ENCODE measurements around the gene MICALL1.

Gene MICALL1

DNA sequence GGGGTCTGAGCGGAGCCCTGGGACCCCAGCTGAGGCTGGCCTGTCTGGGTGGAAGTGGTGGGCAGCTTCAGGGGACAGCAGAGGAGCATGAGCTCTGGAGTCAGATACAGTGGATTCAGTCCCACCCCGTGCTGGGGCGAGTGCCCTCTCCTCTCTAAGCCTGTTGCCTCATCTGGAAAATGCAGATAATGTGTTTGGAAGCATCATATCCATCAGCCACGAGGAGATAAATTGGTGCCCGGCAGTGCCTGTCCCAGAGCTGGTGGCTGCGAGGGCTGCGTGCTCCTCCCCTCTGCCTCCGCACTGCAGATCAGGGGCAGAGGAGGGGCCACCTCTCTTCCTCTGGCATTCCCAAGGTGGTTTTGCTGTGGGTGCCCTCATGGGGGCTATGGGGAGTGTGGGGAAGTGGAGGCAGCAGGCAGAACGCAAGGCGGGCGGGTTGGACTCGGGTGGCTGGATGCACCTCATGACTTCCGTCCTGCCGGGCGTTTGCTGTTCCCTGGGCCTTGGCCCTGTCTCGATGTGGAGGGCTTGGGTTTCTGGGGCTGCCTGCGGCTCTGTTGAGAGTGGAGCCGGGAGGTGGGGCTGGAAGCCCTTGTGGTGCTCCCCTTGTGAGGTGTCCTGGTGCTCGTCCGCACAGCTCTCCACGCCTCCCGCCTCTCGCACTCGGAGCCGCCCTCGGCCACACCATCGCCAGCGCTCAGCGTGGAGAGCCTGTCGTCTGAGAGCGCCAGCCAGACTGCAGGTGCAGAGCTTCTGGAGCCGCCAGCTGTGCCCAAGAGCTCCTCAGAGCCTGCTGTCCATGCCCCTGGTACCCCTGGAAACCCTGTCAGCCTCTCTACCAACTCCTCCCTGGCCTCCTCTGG lies 20.9 kb downstream of the MICALL1 start:
- H3K27me3 ChIP-seq (ENCODE audit: insufficient read depth, low read length): no peaks in the 10 kb centered on the region
- H2AFZ ChIP-seq (ENCODE audit: low read depth, low read length): no peak overlapping the region
- H3K36me3 ChIP-seq (ENCODE audit: insufficient read depth, low read length): peaks cover 51% of the 10 kb centered on the region
- no peaks in the 10 kb centered on the region for H3K4me1 ChIP-seq (ENCODE audit: insufficient read depth, low read length)
- no peaks in the 10 kb centered on the region for H3K9me3 ChIP-seq (ENCODE audit: low read length)
- no peak overlapping the region for H3K4me3 ChIP-seq (ENCODE audit: low read length)

GRCh38 chr22:37927637-37927936 lies 21.5 kb downstream of the MICALL1 start:
- Histone ChIP-seq H2AFZ (ENCODE audit: low read depth, low read length) (no peak overlapping the region), H3K27me3 (ENCODE audit: insufficient read depth, low read length) (no peaks in the 10 kb centered on the region), H3K4me1 (ENCODE audit: insufficient read depth, low read length) (no peaks in the 10 kb centered on the region), H3K36me3 (ENCODE audit: insufficient read depth, low read length) (peaks cover 57% of the 10 kb centered on the region), H3K9me3 (ENCODE audit: low read length) (no peaks in the 10 kb centered on the region), H3K4me3 (ENCODE audit: low read length) (no peak overlapping the region)

DNA sequence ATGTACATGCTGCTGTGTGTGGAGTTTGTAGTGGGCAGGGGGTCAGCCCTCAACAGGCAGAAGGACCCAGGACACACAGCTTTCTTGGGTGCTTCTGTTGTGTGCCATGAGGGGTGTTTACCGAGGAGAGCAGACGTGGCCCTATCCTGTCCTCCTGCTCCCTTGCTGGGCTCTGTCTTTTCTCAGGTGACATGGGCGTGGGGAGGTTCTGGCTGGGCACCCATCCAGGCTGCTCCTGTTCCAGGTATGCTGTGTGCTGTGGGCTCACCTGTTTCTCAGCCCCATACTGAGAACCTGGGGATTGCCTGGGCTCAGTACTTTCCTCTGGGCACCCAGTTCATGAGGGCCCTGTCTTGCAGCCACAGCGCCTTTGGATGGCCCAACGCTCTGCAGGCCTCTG lies 23.3 kb downstream of the MICALL1 start:
- Histone ChIP-seq H3K4me3 (ENCODE audit: low read length) (no peak overlapping the region), H3K36me3 (ENCODE audit: insufficient read depth, low read length) (peaks cover 50% of the 10 kb centered on the region), H3K4me1 (ENCODE audit: insufficient read depth, low read length) (peaks cover 5% of the 10 kb centered on the region), H2AFZ (ENCODE audit: low read depth, low read length) (no peak overlapping the region), H3K27me3 (ENCODE audit: insufficient read depth, low read length) (no peaks in the 10 kb centered on the region), H3K9me3 (ENCODE audit: low read length) (no peaks in the 10 kb centered on the region)

DNA sequence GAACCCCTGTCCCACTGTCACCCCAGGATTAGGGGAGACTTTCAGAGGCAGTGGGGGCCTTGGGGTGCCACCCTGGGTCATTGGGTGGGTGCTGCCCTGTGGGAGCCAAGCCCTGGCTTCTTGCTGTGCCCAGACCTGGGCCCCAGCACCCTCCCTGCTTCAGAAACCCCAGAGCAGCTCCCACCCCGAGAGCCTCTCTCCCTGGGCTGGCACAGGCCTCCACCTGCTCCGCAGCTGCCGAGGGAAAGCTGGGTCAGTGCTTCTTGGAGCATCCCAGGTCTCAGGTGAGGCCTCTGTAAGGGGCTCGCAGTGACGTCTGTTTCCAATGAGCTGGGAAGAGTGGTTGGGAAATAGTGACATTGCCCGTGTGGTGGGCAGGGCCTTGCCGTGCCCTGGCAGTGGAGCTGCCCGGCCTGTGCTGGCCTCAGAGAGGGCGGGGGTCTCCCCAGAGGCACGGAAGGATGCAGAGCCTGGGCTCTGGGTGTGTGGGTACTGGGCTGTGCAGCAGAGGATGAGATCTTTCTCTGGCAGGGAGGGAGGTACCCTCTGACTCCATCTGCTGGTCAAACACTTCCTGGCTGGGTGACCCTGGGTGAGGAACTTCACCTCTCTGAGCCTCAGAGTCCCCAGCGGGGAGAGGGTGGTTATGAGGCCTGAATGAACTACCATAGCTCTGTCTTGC lies 24.3 kb downstream of the MICALL1 start:
- H3K4me1 ChIP-seq (ENCODE audit: insufficient read depth, low read length): peaks cover 5% of the 10 kb centered on the region
- H3K36me3 ChIP-seq (ENCODE audit: insufficient read depth, low read length): peaks cover 44% of the 10 kb centered on the region

GRCh38 chr22:37930952-37931440 lies 24.9 kb downstream of the MICALL1 start:
- peaks cover 39% of the 10 kb centered on the region for H3K36me3 ChIP-seq (ENCODE audit: insufficient read depth, low read length)
- H2AFZ ChIP-seq (ENCODE audit: low read depth, low read length): no peak overlapping the region
- no peaks in the 10 kb centered on the region for H3K27me3 ChIP-seq (ENCODE audit: insufficient read depth, low read length)
- peaks cover 5% of the 10 kb centered on the region for H3K4me1 ChIP-seq (ENCODE audit: insufficient read depth, low read length)
- H3K4me3 ChIP-seq (ENCODE audit: low read length): no peak overlapping the region
- no peaks in the 10 kb centered on the region for H3K9me3 ChIP-seq (ENCODE audit: low read length)

More for the DNA sequence above, 24.3 kb downstream of the MICALL1 start:
- no peak overlapping the region for H2AFZ ChIP-seq (ENCODE audit: low read depth, low read length)
- no peaks in the 10 kb centered on the region for H3K27me3 ChIP-seq (ENCODE audit: insufficient read depth, low read length)
- H3K4me3 ChIP-seq (ENCODE audit: low read length): no peak overlapping the region
- H3K9me3 ChIP-seq (ENCODE audit: low read length): no peaks in the 10 kb centered on the region

DNA sequence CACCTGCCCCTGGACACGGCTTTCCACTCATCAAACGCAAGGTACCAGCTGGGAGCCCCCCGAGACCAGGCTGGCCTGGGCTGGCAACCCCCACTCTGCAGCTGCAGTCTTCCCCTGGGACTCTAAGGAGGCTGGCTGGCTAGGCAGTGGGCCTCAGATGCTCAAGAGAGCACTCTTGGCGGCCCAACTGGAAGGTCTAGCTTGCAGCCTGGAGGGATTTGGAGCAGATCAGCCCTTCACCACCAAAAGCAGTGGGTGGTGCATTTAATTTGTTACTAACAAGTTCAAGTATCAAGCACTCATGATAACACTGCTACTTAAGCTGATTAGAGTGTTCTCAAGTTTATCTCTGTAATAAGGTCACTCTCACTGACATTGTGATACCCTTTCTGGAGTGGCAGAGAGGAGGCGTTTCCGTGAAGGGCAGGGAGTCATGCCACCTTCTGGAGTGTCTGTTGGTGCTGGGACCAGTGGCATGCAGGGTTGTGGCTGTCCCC lies 25.8 kb downstream of the MICALL1 start:
- H3K9me3 ChIP-seq (ENCODE audit: low read length): no peaks in the 10 kb centered on the region
- no peak overlapping the region for H2AFZ ChIP-seq (ENCODE audit: low read depth, low read length)
- H3K36me3 ChIP-seq (ENCODE audit: insufficient read depth, low read length): peaks cover 31% of the 10 kb centered on the region
- H3K4me3 ChIP-seq (ENCODE audit: low read length): no peak overlapping the region
- no peaks in the 10 kb centered on the region for H3K27me3 ChIP-seq (ENCODE audit: insufficient read depth, low read length)
- peaks cover 5% of the 10 kb centered on the region for H3K4me1 ChIP-seq (ENCODE audit: insufficient read depth, low read length)

GRCh38 chr22:37932401-37932800 lies 26.3 kb downstream of the MICALL1 start:
- H2AFZ ChIP-seq (ENCODE audit: low read depth, low read length): no peak overlapping the region
- H3K4me3 ChIP-seq (ENCODE audit: low read length): no peak overlapping the region
- peaks cover 27% of the 10 kb centered on the region for H3K36me3 ChIP-seq (ENCODE audit: insufficient read depth, low read length)
- H3K9me3 ChIP-seq (ENCODE audit: low read length): no peaks in the 10 kb centered on the region
- no peaks in the 10 kb centered on the region for H3K27me3 ChIP-seq (ENCODE audit: insufficient read depth, low read length)
- H3K4me1 ChIP-seq (ENCODE audit: insufficient read depth, low read length): peaks cover 5% of the 10 kb centered on the region

GRCh38 chr22:37932821-37933578 lies 26.9 kb downstream of the MICALL1 start:
- Histone ChIP-seq H3K36me3 (ENCODE audit: insufficient read depth, low read length) (peaks cover 29% of the 10 kb centered on the region), H3K9me3 (ENCODE audit: low read length) (no peaks in the 10 kb centered on the region), H3K4me1 (ENCODE audit: insufficient read depth, low read length) (peaks cover 5% of the 10 kb centered on the region), H3K27me3 (ENCODE audit: insufficient read depth, low read length) (no peaks in the 10 kb centered on the region), H2AFZ (ENCODE audit: low read depth, low read length) (no peak overlapping the region), H3K4me3 (ENCODE audit: low read length) (no peak overlapping the region)

DNA sequence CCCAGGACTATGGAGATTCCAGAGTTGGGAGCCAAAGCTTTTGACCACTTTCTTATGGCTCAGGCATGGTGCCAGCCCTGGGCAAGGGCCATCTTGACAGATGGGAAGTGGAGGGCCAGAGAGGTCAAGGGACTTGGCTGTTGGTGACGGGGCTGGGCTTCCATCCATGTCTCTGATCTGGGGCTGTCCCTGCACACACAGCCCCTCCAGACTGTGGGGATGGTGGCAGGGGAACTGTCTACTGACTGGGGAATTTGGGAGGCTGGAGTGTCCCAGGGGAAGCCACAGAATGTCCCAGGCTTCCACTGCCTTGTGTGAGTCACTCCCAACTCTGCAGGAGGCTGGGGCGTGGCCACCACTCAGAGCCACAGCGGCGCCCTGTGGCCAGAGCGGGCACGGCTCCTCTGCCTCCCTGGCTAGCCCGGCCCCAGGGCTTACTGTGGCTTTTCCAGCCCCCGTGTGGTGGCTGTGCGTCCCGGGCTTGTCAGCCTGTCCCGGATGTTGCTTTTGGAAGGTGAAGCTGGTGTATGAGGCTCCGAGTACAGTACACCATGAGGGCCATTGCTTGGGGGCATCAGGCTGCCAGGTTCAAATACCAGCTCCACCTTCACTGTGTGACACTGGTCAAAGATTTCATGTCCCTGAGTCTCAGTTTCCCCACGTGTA lies 27.7 kb downstream of the MICALL1 start:
- Histone ChIP-seq H3K4me3 (ENCODE audit: low read length) (no peak overlapping the region), H3K4me1 (ENCODE audit: insufficient read depth, low read length) (peaks cover 5% of the 10 kb centered on the region), H3K27me3 (ENCODE audit: insufficient read depth, low read length) (no peaks in the 10 kb centered on the region), H3K9me3 (ENCODE audit: low read length) (no peaks in the 10 kb centered on the region), H3K36me3 (ENCODE audit: insufficient read depth, low read length) (peaks cover 25% of the 10 kb centered on the region), H2AFZ (ENCODE audit: low read depth, low read length) (no peak overlapping the region)

- no peak overlapping the region for H3K4me3 ChIP-seq (ENCODE audit: low read length)
- no peaks in the 10 kb centered on the region for H3K27me3 ChIP-seq (ENCODE audit: insufficient read depth, low read length)
- no peak overlapping the region for H2AFZ ChIP-seq (ENCODE audit: low read depth, low read length)
- H3K36me3 ChIP-seq (ENCODE audit: insufficient read depth, low read length): peaks cover 30% of the 10 kb centered on the region
- no peaks in the 10 kb centered on the region for H3K9me3 ChIP-seq (ENCODE audit: low read length)
- H3K4me1 ChIP-seq (ENCODE audit: insufficient read depth, low read length): no peaks in the 10 kb centered on the region
Measured at GRCh38 chr22:37940698-37941376, 34.7 kb downstream of the MICALL1 start.

DNA sequence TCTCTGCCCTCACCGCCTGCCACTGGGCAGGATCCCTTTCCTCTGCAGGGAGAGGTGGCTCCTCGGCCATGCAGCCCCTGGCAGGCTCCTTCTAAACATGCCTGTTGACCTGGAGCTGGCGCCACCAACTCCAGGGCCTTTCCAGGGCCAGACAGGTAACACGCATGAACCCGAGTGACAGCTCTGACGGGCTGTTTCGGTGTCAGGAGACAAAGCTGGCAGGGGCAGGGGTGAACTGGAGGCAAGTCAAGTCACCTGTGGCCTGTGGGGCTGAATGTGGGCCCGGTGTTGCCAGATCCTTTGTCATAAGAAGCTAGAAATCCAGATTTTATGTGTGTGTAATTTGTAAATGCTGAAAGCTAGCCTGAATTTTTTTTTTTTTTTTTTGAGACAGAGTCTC lies 36.0 kb downstream of the MICALL1 start:
- Histone ChIP-seq H3K9me3 (ENCODE audit: low read length) (no peaks in the 10 kb centered on the region), H3K36me3 (ENCODE audit: insufficient read depth, low read length) (peaks cover 30% of the 10 kb centered on the region), H3K27me3 (ENCODE audit: insufficient read depth, low read length) (no peaks in the 10 kb centered on the region), H3K4me3 (ENCODE audit: low read length) (no peak overlapping the region), H3K4me1 (ENCODE audit: insufficient read depth, low read length) (no peaks in the 10 kb centered on the region), H2AFZ (ENCODE audit: low read depth, low read length) (no peak overlapping the region)

DNA sequence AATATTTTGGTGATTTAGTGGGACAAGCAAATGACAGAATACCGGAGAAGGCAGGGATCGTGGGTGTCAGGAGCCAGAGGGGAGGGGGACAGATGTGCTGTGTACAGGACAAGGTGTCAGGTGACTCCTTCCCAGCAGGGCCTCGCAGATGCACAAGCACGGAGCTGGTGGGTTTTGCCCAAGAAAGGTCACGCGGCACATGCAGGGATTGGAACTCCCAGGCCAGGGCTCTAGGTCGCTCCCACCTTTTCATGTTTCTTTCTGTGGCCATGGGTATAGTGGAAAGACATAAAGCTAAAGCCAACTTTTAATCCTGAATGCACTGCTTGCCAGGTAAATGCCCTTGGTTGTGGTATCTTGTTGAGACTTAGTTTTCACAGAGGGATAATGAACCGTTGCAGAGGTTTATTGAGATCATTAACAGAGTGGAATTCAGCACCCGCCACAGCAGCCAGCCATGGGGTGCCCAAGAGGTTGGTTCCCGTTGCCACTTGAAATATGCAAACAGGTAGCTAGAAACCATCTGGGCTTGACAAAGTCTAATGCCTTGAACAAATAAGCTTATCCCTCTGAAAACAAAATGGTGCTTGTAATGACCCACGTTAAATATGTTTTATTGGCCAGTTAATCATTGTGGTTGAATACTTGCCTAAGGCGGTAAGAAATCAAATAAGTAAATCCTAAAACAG lies 37.2 kb downstream of the MICALL1 start:
- H3K9me3 ChIP-seq (ENCODE audit: low read length): no peaks in the 10 kb centered on the region
- peaks cover 24% of the 10 kb centered on the region for H3K36me3 ChIP-seq (ENCODE audit: insufficient read depth, low read length)
- no peak overlapping the region for H2AFZ ChIP-seq (ENCODE audit: low read depth, low read length)
- no peak overlapping the region for H3K4me3 ChIP-seq (ENCODE audit: low read length)
- H3K27me3 ChIP-seq (ENCODE audit: insufficient read depth, low read length): no peaks in the 10 kb centered on the region
- H3K4me1 ChIP-seq (ENCODE audit: insufficient read depth, low read length): no peaks in the 10 kb centered on the region

All from neuron (in vitro differentiated cells).